GM12874 (cell line): ENCODE data around the gene A4GALT.

Experiments used
- TF ChIP-seq, protein P1 (sequence below): IDR thresholded peaks from 2 replicates; pipeline ENCODE4 v1.5.1; 2011; ENCODE audit warnings: low read depth, mild to moderate bottlenecking, control low read depth, low read length, moderate library complexity; ENCODE audit not compliant: insufficient read depth

Gene A4GALT

DNA sequence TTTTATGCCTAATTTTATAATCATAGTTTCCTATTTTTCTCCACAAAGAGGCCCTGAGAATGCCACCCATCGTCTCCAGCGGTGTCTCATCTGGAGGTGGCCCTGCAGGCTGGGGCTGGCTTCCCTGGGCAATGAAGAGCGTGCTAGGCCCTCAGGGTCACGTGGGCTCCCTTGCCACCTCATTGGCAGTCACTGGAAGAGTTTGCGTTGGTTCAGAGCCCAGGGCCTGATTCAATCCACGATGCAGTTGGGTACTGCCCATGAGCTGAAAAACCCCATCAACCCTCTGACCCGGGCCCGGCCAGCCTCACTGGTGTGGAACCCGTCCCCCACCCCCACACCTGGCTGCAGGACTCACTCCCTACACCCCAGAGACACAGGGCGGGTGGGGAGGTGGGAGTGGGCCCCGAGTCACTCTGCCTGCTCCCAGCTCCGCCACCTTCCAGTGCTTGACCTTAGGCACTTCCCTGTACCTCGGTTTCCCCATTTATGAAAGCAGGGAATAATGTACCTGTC lies 43.4 kb upstream of the A4GALT start:
- TF ChIP-seq, protein P1, sequence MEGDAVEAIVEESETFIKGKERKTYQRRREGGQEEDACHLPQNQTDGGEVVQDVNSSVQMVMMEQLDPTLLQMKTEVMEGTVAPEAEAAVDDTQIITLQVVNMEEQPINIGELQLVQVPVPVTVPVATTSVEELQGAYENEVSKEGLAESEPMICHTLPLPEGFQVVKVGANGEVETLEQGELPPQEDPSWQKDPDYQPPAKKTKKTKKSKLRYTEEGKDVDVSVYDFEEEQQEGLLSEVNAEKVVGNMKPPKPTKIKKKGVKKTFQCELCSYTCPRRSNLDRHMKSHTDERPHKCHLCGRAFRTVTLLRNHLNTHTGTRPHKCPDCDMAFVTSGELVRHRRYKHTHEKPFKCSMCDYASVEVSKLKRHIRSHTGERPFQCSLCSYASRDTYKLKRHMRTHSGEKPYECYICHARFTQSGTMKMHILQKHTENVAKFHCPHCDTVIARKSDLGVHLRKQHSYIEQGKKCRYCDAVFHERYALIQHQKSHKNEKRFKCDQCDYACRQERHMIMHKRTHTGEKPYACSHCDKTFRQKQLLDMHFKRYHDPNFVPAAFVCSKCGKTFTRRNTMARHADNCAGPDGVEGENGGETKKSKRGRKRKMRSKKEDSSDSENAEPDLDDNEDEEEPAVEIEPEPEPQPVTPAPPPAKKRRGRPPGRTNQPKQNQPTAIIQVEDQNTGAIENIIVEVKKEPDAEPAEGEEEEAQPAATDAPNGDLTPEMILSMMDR, result no peak

DNA sequence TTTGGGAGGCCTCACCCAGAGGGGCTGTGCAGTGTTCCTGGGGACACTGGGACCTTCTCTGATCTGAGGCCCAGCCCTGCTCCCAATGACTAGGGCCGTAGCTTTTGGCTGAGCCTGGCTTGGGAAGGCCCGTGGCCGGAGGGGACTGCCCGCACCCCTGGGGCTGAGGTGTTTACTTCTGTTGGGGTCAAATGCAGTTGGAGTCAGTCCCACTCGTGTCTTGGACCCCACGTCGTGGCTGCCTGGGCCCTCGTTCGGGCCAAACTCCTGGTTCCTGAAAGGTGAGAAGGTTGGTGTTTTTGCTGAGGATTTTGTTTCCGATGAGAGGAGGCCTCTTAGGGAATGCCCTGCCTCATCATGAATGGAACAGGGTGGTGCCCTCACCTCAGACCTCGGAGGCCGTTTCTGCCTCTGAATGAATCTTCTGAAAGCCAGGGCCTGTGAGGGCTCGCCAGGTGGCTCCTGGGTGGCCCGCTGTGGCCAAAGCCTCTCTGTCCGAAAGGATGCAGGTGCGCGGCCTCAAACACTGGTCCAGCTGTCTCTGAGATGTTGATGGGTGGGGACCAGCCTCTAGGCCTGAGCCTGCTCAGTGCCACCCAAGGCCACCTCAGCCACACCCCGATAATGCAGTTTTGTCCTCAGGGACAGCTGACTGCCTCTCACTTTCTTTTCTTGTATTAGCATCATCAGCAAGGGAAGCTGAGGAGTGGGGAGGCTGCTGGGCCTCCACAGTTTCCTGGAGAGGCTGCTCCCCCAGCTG lies 40.3 kb upstream of the A4GALT start:
- TF ChIP-seq, protein P1, result no peak

DNA sequence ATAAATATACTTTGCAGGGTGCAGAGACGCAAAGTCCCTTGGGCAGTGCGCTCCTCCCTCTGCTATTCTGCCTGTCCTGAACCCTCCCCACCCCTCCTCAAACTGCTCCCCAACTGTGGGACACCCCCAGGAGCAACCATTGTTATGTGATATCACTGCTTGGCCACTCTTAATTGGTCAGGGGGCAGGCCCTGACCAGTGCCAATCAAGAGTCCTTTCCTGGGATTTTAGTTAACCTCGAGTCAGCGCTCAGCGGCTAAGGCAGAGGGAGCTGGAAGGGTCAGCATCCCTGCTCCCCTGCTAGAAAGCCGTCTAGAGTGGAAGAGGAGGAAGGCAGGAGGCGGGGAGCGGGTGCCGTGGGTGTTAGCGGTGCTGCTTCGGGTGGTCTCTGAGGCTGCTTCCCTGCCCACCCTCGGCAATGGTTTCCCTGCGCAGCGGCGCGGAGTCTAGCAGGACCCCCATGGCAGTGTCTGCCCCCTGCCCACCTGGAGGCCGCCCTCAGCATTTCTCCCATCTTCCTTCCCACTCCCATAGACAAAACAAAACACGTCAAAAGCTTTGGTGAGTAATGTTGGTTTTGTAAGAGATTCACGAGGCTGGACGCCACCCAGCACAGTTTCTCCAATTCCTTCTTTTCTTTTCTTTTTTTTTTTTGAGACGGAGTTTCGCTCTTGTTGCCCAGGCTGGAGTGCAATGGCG lies 38.4 kb upstream of the A4GALT start:
- TF ChIP-seq, protein P1, result no peak

DNA sequence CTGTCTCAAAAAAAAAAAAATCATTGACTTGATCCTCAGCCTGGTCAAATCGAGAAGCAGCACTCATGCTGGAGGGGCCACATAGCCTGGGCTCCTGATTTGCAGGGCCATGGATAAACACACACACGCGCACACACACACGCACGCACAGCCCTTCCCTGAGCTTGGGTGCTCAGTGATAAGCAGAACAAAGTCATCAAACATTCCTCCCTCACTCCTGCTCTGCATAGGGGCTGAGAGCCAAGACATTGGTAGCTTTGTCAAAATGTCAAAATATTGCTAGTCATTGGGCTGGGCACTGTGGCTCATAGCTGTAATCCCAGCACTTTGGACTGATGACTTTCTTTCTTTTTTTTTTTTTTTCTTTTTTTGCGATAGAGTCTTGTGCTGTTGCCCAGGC lies 34.0 kb upstream of the A4GALT start:
- TF ChIP-seq, protein P1, result no peak

DNA sequence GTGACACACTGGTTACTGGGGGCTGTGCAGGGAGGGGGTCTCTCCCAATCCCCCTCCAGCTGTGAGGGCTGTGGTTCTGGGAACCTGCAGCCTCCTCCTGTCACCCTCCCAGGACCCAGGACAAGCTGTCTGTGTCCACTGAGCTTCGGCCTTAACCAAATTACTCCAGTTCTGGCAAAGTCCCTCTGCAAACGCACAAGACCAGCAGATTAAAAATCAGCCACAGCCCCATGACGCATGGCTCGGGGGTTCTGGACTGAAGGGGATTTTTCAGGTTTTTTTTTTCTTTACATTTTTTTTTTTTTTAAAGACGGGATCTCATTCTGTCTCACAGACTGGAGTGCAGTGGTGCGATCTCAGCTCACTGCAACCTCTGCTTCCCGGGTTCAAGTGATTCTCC lies 32.2 kb upstream of the A4GALT start:
- TF ChIP-seq, protein P1, result no peak

DNA sequence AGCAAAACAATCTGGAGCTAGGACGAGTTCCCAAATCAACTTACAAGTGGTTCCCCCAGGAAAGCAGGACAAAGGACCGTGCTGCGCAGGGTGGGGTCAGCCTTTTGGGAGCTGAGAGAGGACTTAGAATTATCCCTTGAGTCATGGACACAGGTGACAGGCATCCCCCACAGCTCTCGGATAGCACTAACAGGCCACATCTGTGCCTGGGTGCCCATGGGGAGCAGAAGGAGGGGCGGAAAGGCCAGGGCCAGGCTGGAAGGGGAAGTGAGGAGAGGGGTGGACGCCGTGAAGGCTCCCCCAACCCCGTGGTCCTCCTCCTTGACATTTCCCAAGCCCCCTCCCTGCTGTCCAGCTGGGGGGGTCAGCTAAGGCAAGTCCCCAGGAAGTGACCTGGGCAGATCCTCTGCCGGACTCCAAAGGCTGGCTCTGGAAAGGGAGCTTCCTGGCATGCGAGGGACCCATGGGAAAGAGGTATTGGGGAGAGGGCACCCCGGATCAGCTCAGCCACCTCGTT lies 31.6 kb upstream of the A4GALT start:
- TF ChIP-seq, protein P1, result no peak
